ENCODE measurements around the gene USP40.

- TF ChIP-seq CTCF (IDR thresholded peaks at IDR 0.05) (no peak), POLR2A (IDR thresholded peaks at IDR 0.05) (no peak)
Observed at GRCh38 chr2:233482616-233483015, 84.0 kb downstream of the USP40 start.

Data from thyroid gland (tissue), 4 donors.